ENCODE data around the gene MBTD1. TPM values are rescaled to one million over a fixed set of nuclear protein-coding genes. Genes with fewer than 3 reads are reported as not detected.
A peak's percentile ranks its signal among the peaks of the same experiment; 100 is the strongest.

MBTD1 gene
- total and polyA plus RNA-seq, 2 experiments from 2014 or later: 19.1 to 63.9 TPM

DNA sequence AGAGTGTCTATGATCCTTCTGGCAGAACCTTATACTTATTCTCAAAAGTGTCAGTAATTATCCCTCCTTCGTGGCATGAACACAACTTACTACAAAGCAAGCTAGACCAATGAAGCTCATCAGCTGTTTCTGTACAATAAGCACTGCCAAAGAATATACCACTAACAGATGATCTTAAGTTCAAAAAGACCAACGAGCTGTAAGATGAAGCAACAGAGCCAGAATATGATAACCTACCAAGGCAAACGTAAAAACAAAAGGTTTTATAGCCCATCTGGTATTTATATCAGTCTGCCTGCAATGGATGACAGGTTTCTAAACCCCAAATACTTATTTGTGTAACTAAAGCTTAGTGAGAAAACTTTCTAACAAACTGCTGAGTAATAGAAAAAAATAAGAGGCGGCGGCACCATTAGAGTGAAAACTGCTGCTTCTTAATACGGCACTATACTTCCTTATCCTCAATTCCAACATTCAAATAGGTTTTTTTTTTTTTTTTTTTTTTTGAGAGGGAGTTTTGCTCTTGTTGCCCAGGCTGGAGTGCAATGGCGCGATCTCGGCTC lies 71.5 kb downstream of the MBTD1 start:
- H3K4me3 Mint-ChIP-seq: no peak overlapping the region

More for the DNA sequence above, 71.5 kb downstream of the MBTD1 start:
- Histone ChIP-seq H3K9me2 (ENCODE audit: insufficient read depth) (no peaks in the 10 kb centered on the region), H3K36me3 (ENCODE audit: insufficient read depth) (peaks cover 48% of the 10 kb centered on the region), H3K27me3 (ENCODE audit: insufficient read depth) (no peaks in the 10 kb centered on the region), H3K4me2 (no peak overlapping the region), H3K4me3 (no peak overlapping the region), H2AFZ (no peak overlapping the region), H3K27ac (ENCODE audit: low read depth) (0 out of 2 replicates have a peak overlapping the region, but pooled peaks have one; percentile 42), H3F3A (replicated peaks; ENCODE audit: low read depth) (no peaks in the 10 kb centered on the region), H3K4me1 (ENCODE audit: insufficient read depth) (no peaks in the 10 kb centered on the region), H4K20me1 (replicated peaks; ENCODE audit: insufficient read depth) (peaks cover 7% of the 10 kb centered on the region; the same call in 1 of the 2 replicates), H3K79me2 (replicated peaks; ENCODE audit: insufficient read depth) (no peaks in the 10 kb centered on the region)
- TF ChIP-seq NANOG (IDR thresholded peaks at IDR 0.05; ENCODE audit: borderline replicate concordance): no peak
- no peak for TF ChIP-seq JUNB (IDR thresholded peaks at IDR 0.05; ENCODE audit: unreplicated experiment)
- TF ChIP-seq ETS1 (IDR thresholded peaks at IDR 0.05): no peak
- no peak for TF ChIP-seq ZNF331 (CRISPR knock-in tag; IDR thresholded peaks at IDR 0.05; ENCODE audit: low read depth)
- TF ChIP-seq POLR2AphosphoS5 (IDR thresholded peaks at IDR 0.05; ENCODE audit: low read depth): no peak
- TF ChIP-seq EZH2phosphoT487 (IDR thresholded peaks at IDR 0.05; ENCODE audit: unreplicated experiment): no peak
- no peak for TF ChIP-seq ZNF462 (CRISPR knock-in tag; IDR thresholded peaks at IDR 0.05)
- no peak for TF ChIP-seq STAT1 (IDR thresholded peaks at IDR 0.05; ENCODE audit: unreplicated experiment)
- TF ChIP-seq REST (IDR thresholded peaks at IDR 0.05; ENCODE audit: unreplicated experiment): no peak
- TF ChIP-seq CTCF (conservative IDR thresholded peaks at IDR 0.05; ENCODE audit: low read depth in 2 of 2): no peak
- no peak for TF ChIP-seq ZNF114 (CRISPR knock-in tag; IDR thresholded peaks at IDR 0.05)
- no peak for TF ChIP-seq CREB1 (CRISPR knock-in tag; IDR thresholded peaks at IDR 0.05; ENCODE audit: low read depth)
- H3K27ac Mint-ChIP-seq: no peak overlapping the region
- DNase-seq (ENCODE audit: low spot score) (no peak), ATAC-seq (no peak)
- peaks cover 6% of the 10 kb centered on the region for H3K27me3 Mint-ChIP-seq (ENCODE audit: insufficient read depth, low read depth, poor library complexity)
- H3K36me3 Mint-ChIP-seq (ENCODE audit: low read depth): peaks cover 75% of the 10 kb centered on the region
- H3K9me3 Mint-ChIP-seq: no peaks in the 10 kb centered on the region
- no peaks in the 10 kb centered on the region for H3K4me1 Mint-ChIP-seq
